OCI-LY7 (cell line): Measurements from ENCODE around the gene MYOM3. TPM values are rescaled to one million over a fixed set of nuclear protein-coding genes. Genes with fewer than 3 reads are reported as not detected.

ENCODE experiments used
- Bru-seq: library from RNA; stranded (reverse); fragments of 400-500 nt; gene quantifications from one replicate; lab custom pipeline; 2021; lab: Mats Ljungman, UMichigan
- BruChase-seq, 2 experiments: library from RNA; stranded (reverse); fragments of 400-500 nt; gene quantifications; one replicate each; lab custom pipeline; 2021; lab: Mats Ljungman, UMichigan
- BruUV-seq: library from RNA; stranded (reverse); fragments of 400-500 nt; replicated peaks from 2 replicates; lab custom pipeline; 2021; lab: Mats Ljungman, UMichigan
- CTCF ChIA-PET: fragments of 300-600 bp; sonication (Branson Sonifier 250); formaldehyde crosslinking; loops from one replicate; lab custom pipeline; 2022; ENCODE audit warnings: antibody characterized with exemption; ENCODE audit not compliant: unreplicated experiment; lab: Charles Lee
- POLR2A ChIA-PET: fragments of 300-600 bp; sonication (Branson Sonifier 250); formaldehyde crosslinking; loops from one replicate; lab custom pipeline; 2022; ENCODE audit warnings: antibody characterized with exemption; lab: Charles Lee
- DNase-seq: peaks from one replicate; pipeline ENCODE4 v3.0.0-alpha.2; 2015; ENCODE audit warnings: low spot score
- H2AFZ ChIP-seq: fragments of 200-600 bp; sonication (generic), shearing (Covaris generic); 2 replicates; pipeline ENCODE4 v1.6.1; 2014; ENCODE audit warnings: mild to moderate bottlenecking, antibody characterized with exemption, low read length, moderate library complexity
- H3K27ac ChIP-seq: fragments of 200-600 bp; sonication (generic); 2 replicates; pipeline ENCODE4 v1.5.1; 2014; ENCODE audit warnings: mixed run types, low read depth, mild to moderate bottlenecking, moderate library complexity, low read length, inconsistent platforms; ENCODE audit not compliant: poor library complexity, severe bottlenecking
- H3K36me3 ChIP-seq: fragments of 200-600 bp; sonication (generic); 2 replicates; pipeline ENCODE4 v1.6.1; 2014; ENCODE audit warnings: mild to moderate bottlenecking, antibody characterized with exemption, low read length, moderate library complexity, mixed read lengths; ENCODE audit not compliant: insufficient read depth
- H3K4me1 ChIP-seq: fragments of 200-600 bp; sonication (generic); 2 replicates; pipeline ENCODE4 v1.5.1; 2014; ENCODE audit warnings: mild to moderate bottlenecking, low read length; ENCODE audit not compliant: insufficient read depth, poor library complexity, severe bottlenecking
- H3K4me2 ChIP-seq: fragments of 200-600 bp; sonication (generic); 2 replicates; pipeline ENCODE4 v1.6.1; 2014; ENCODE audit warnings: mild to moderate bottlenecking, low read length
- H3K4me3 ChIP-seq: fragments of 200-600 bp; sonication (generic); 2 replicates; pipeline ENCODE4 v1.5.1; 2014; ENCODE audit warnings: mild to moderate bottlenecking, low read depth, low read length; ENCODE audit not compliant: poor library complexity, severe bottlenecking
- H3K79me2 ChIP-seq: fragments of 200-600 bp; sonication (generic); 2 replicates; pipeline ENCODE4 v1.6.1; 2016; ENCODE audit warnings: low read depth, mild to moderate bottlenecking, low read length, moderate library complexity, mixed read lengths; ENCODE audit not compliant: insufficient read depth
- H3K9me2 ChIP-seq: fragments of 200-600 bp; sonication (generic); 2 replicates; pipeline ENCODE4 v1.6.1; 2016; ENCODE audit warnings: mild to moderate bottlenecking, low read length, mixed read lengths; ENCODE audit not compliant: insufficient read depth
- H3K9me3 ChIP-seq: fragments of 200-600 bp; sonication (generic); 2 replicates; pipeline ENCODE4 v1.6.1; 2014; ENCODE audit warnings: mild to moderate bottlenecking, mixed run types, low read length, mixed read lengths
- H4K20me1 ChIP-seq: fragments of 200-600 bp; sonication (generic); 2 replicates; pipeline ENCODE4 v1.6.1; 2014; ENCODE audit warnings: mild to moderate bottlenecking, antibody characterized with exemption, low read length, moderate library complexity, mixed read lengths; ENCODE audit not compliant: insufficient read depth
- CTCF ChIP-seq: fragments of 200-600 bp; sonication (generic); conservative IDR thresholded peaks from 2 replicates; pipeline ENCODE4 v1.5.1; 2014; ENCODE audit warnings: mild to moderate bottlenecking, antibody characterized with exemption, low read length, moderate library complexity, mixed read lengths
- EZH2phosphoT487 ChIP-seq: fragments of 200-600 bp; sonication (generic); IDR thresholded peaks from 2 replicates; pipeline ENCODE4 v1.6.1; 2018; ENCODE audit warnings: low read depth, borderline replicate concordance, mild to moderate bottlenecking, mixed run types, antibody characterized with exemption, low read length, moderate library complexity, mixed read lengths
- intact Hi-C: fragments of 100-400 bp; cut with micrococcal nuclease; formaldehyde crosslinking; loops from one replicate; pipeline ENCODE4 v1.10.0; 2022; ENCODE audit not compliant: unreplicated experiment
- long read RNA-seq: library from polyadenylated mRNA; stranded (forward); transcript quantifications from one replicate; pipeline ENCODE4 v2.0.0, GENCODE V29; 2022
- total RNA-seq, 2 experiments: library from RNA; depleted of rRNA in 1 of 2; stranded (reverse); fragments of >200 nt in 1 of 2; shearing (Covaris generic) in 1 of 2; gene quantifications; 2 replicates each; pipeline ENCODE4 v1.2.3, GENCODE V29; 2014 to 2022

MYOM3 gene
- total RNA-seq (2014; rRNA removed; shearing (Covaris generic)) (not detected in 2 replicates), total RNA-seq (2022) (not detected in 2 replicates), Bru-seq, nascent RNA (percentile 5 among the genes with signal in this experiment), BruChase-seq, experiment 1, labeled RNA remaining after a 6-hour chase (percentile 3 among the genes with signal in this experiment), BruChase-seq, experiment 2, labeled RNA remaining after a 2-hour chase (percentile 6 among the genes with signal in this experiment)
- long read RNA-seq: 0 reads

- Histone ChIP-seq H2AFZ (no peak within 1 kb of the TSS), H3K27ac (no peak within 1 kb of the TSS), H3K36me3 (no peaks in the 10 kb centered on the region), H3K4me2 (no peak within 1 kb of the TSS), H3K4me1 (no peaks in the 10 kb centered on the region), H4K20me1 (no peaks in the 10 kb centered on the region), H3K9me3 (no peaks in the 10 kb centered on the region), H3K9me2 (no peaks in the 10 kb centered on the region), H3K4me3 (no peak within 1 kb of the TSS), H3K79me2 (no peaks in the 10 kb centered on the region)
- no TSS peak for BruUV-seq
- POLR2A ChIA-PET: no interaction called here
- DNase-seq: peak; percentile 50
- intact Hi-C loops: loop anchor here (2.0 kb wide), 1 partner anchor 41 kb away; no protein-coding TSS in a partner anchor
- TF ChIP-seq CTCF: peak; percentile 68
- TF ChIP-seq EZH2phosphoT487: no peak
- CTCF ChIA-PET: interaction anchor here (0.7 kb wide), 1 partner anchor 22 kb away, joined by 4 read pairs; no protein-coding TSS in a partner anchor
Observed at GRCh38 chr1:24111996-24112779, at the start of gene MYOM3. Gene MYOM3, minus strand, starts transcription at chr1:24112135. Its CDS starts 3,499 bp downstream, at chr1:24108636.

- ChIA-PET CTCF (interaction anchor here (0.6 kb wide), 1 partner anchor 8 kb away, joined by 3 read pairs; no protein-coding TSS in a partner anchor), POLR2A (interaction anchor here (1.1 kb wide), 1 partner anchor 9 kb away, joined by 5 read pairs; no protein-coding TSS in a partner anchor)
- no peaks in the 10 kb centered on the region for H3K79me2 ChIP-seq
- no peaks in the 10 kb centered on the region for H3K9me3 ChIP-seq
- intact Hi-C loops: no loop called here
- H3K36me3 ChIP-seq: peaks cover 96% of the 10 kb centered on the region
- H3K4me2 ChIP-seq: no peak overlapping the region
- DNase-seq: no peak
- no peaks in the 10 kb centered on the region for H3K9me2 ChIP-seq
- H3K4me1 ChIP-seq: no peaks in the 10 kb centered on the region
- BruUV-seq: no TSS peak
- TF ChIP-seq CTCF (no peak), EZH2phosphoT487 (no peak)
- H2AFZ ChIP-seq: no peak overlapping the region
- no peaks in the 10 kb centered on the region for H4K20me1 ChIP-seq
- no peak overlapping the region for H3K4me3 ChIP-seq
- H3K27ac ChIP-seq: no peak overlapping the region
Observed at GRCh38 chr1:24161270-24161669, 49.3 kb upstream of the MYOM3 start.
